H1 (cell line): Measurements from ENCODE around the gene IL16. TPM values are rescaled to one million over a fixed set of nuclear protein-coding genes. Genes with fewer than 3 reads are reported as not detected.

ENCODE experiments used
- CTCF ChIA-PET: fragments of 300-600 bp; sonication (Branson Sonifier 250); formaldehyde crosslinking; loops from one replicate; lab custom pipeline; 2021; ENCODE audit not compliant: partially characterized antibody; lab: Charles Lee
- POLR2A ChIA-PET: fragments of 300-600 bp; sonication (Branson Sonifier 250); formaldehyde crosslinking; loops from one replicate; lab custom pipeline; 2021; ENCODE audit warnings: inconsistent platforms; ENCODE audit not compliant: partially characterized antibody; lab: Charles Lee
- DNase-seq, 2 experiments: peaks; one replicate each; pipeline versions ENCODE4 v3.0.0 to v3.0.0-alpha.2; 2010 to 2022; ENCODE audit warnings: low spot score in 2 of 2, low read depth in 1 of 2, mixed read lengths in 1 of 2
- FAIRE-seq: peaks from 2 replicates; lab custom pipeline; 2011; peaks lifted over from hg19 to GRCh38; lab: Jason Lieb, UNC
- H2AFZ ChIP-seq: 2 replicates; pipeline ENCODE4 v1.8.1; 2012; ENCODE audit warnings: low read length, inconsistent platforms
- H2AK5ac ChIP-seq: 2 replicates; pipeline ENCODE4 v1.6.1; 2013; ENCODE audit warnings: low read depth, low read length
- H2BK120ac ChIP-seq: replicated peaks from 2 replicates; pipeline ENCODE3; 2013; ENCODE audit warnings: low read depth, low read length, inconsistent platforms
- H2BK12ac ChIP-seq: 2 replicates; pipeline ENCODE4 v1.6.1; 2013; ENCODE audit warnings: low read depth, low read length
- H2BK15ac ChIP-seq: 2 replicates; pipeline ENCODE4 v1.6.1; 2013; ENCODE audit warnings: low read length
- H2BK20ac ChIP-seq: 2 replicates; pipeline ENCODE4 v1.6.1; 2013; ENCODE audit warnings: low read length
- H2BK5ac ChIP-seq: 2 replicates; pipeline ENCODE4 v1.6.1; 2013; ENCODE audit warnings: low read depth, low read length
- H3K14ac ChIP-seq: 2 replicates; pipeline ENCODE4 v1.6.1; 2013; ENCODE audit warnings: inconsistent platforms; ENCODE audit not compliant: insufficient read length
- H3K18ac ChIP-seq: 2 replicates; pipeline ENCODE4 v1.6.1; 2013; ENCODE audit warnings: low read length; ENCODE audit errors: extremely low read depth
- H3K23ac ChIP-seq: 2 replicates; pipeline ENCODE4 v1.6.1; 2013; ENCODE audit warnings: inconsistent platforms; ENCODE audit not compliant: insufficient read length
- H3K23me2 ChIP-seq: 2 replicates; pipeline ENCODE4 v1.6.1; 2013; ENCODE audit warnings: low read depth, low read length
- H3K27ac ChIP-seq: 2 replicates; pipeline ENCODE4 v1.6.1; 2011; ENCODE audit warnings: low read depth, low read length, inconsistent platforms
- H3K27me3 ChIP-seq, 4 experiments: replicated peaks in 1 of 4; 1 replicate in 1 of 4; 2 replicates in 3 of 4; pipeline versions ENCODE4 v1.6.1 to v1.8.1; 2011 to 2013; ENCODE audit warnings: low read length in 3 of 4, mild to moderate bottlenecking in 3 of 4, inconsistent platforms in 2 of 4, mixed read lengths in 2 of 4, moderate library complexity in 1 of 4; ENCODE audit not compliant: control insufficient read depth in 3 of 4, insufficient read depth in 3 of 4; ENCODE audit errors: extremely low read depth in 1 of 4
- H3K36me3 ChIP-seq, 4 experiments: 2 replicates each; pipeline versions ENCODE4 v1.6.1 to v1.8.1; 2011 to 2013; ENCODE audit warnings: mild to moderate bottlenecking in 4 of 4, low read length in 3 of 4, moderate library complexity in 2 of 4, control low read depth in 1 of 4, inconsistent platforms in 1 of 4; ENCODE audit not compliant: insufficient read depth in 4 of 4, control insufficient read depth in 2 of 4
- H3K4ac ChIP-seq: replicated peaks from 2 replicates; pipeline ENCODE3; 2013; ENCODE audit warnings: low read length, low read depth, mixed read lengths, inconsistent platforms; ENCODE audit not compliant: insufficient read length
- H3K4me1 ChIP-seq, 4 experiments: replicated peaks in 1 of 4; 1 replicate in 1 of 4; 2 replicates in 3 of 4; pipeline versions ENCODE4 v1.6.1 to v1.8.1; 2011 to 2013; ENCODE audit warnings: low read length in 3 of 4, inconsistent platforms in 2 of 4, mixed read lengths in 1 of 4; ENCODE audit not compliant: insufficient read depth in 4 of 4, control insufficient read depth in 3 of 4
- H3K4me2 ChIP-seq, 2 experiments: 2 replicates each; pipeline versions ENCODE4 v1.6.1 to v1.8.1; 2011 to 2013; ENCODE audit warnings: low read depth in 2 of 2, low read length in 2 of 2, control low read depth in 1 of 2, inconsistent platforms in 1 of 2, mild to moderate bottlenecking in 1 of 2; ENCODE audit not compliant: insufficient read depth in 1 of 2
- H3K4me3 ChIP-seq, 4 experiments: fragments of 200-600, 300-600 bp in 1 of 4; sonication (generic), shearing (Covaris generic), sonication (Bioruptor Twin) in 1 of 4; 2 replicates each; pipeline versions ENCODE4 v1.5.1 to v1.8.1; 2011 to 2016; ENCODE audit warnings: low read length in 4 of 4, low read depth in 3 of 4, control low read depth in 2 of 4, inconsistent platforms in 2 of 4, mild to moderate bottlenecking in 2 of 4, mixed read lengths in 1 of 4, moderate library complexity in 1 of 4; ENCODE audit not compliant: insufficient read depth in 2 of 4; ENCODE audit errors: extremely low read depth in 1 of 4
- H3K56ac ChIP-seq: replicated peaks from 2 replicates; pipeline ENCODE3; 2013; ENCODE audit warnings: low read depth, mild to moderate bottlenecking, mixed read lengths, low read length, inconsistent platforms; ENCODE audit not compliant: insufficient read length
- H3K79me1 ChIP-seq: 2 replicates; pipeline ENCODE4 v1.6.1; 2013; ENCODE audit warnings: low read depth, low read length, control low read depth
- H3K79me2 ChIP-seq, 2 experiments: 2 replicates each; pipeline versions ENCODE4 v1.6.1 to v1.8.1; 2012 to 2013; ENCODE audit warnings: low read length in 2 of 2, mild to moderate bottlenecking in 2 of 2, inconsistent platforms in 1 of 2; ENCODE audit not compliant: insufficient read depth in 2 of 2, control insufficient read depth in 1 of 2
- H3K9ac ChIP-seq, 4 experiments: replicated peaks in 1 of 4; 1 replicate in 1 of 4; 2 replicates in 3 of 4; pipeline versions ENCODE4 v1.6.1 to v1.8.1; 2011 to 2013; ENCODE audit warnings: low read depth in 3 of 4, low read length in 3 of 4, control low read depth in 2 of 4, mild to moderate bottlenecking in 2 of 4, moderate library complexity in 2 of 4, inconsistent platforms in 1 of 4; ENCODE audit errors: extremely low read depth in 1 of 4
- H3K9me3 ChIP-seq, 2 experiments: 2 replicates each; pipeline versions ENCODE4 v1.6.1 to v1.8.1; 2012 to 2013; ENCODE audit warnings: mild to moderate bottlenecking in 2 of 2, moderate library complexity in 2 of 2, control low read depth in 1 of 2, inconsistent platforms in 1 of 2, low read depth in 1 of 2, low read length in 1 of 2, mixed read lengths in 1 of 2; ENCODE audit not compliant: insufficient read depth in 2 of 2
- H4K20me1 ChIP-seq, 2 experiments: replicated peaks in 1 of 2; 2 replicates each; pipeline versions ENCODE3 to v1.8.1; 2011 to 2013; ENCODE audit warnings: inconsistent platforms in 2 of 2, low read length in 2 of 2, mild to moderate bottlenecking in 1 of 2; ENCODE audit not compliant: insufficient read depth in 2 of 2, control insufficient read depth in 1 of 2
- H4K5ac ChIP-seq: 2 replicates; pipeline ENCODE4 v1.6.1; 2013; ENCODE audit warnings: low read length, low read depth, mixed read lengths, inconsistent platforms; ENCODE audit not compliant: insufficient read length
- H4K8ac ChIP-seq: 2 replicates; pipeline ENCODE4 v1.8.0; 2013; ENCODE audit warnings: mild to moderate bottlenecking, moderate library complexity, low read length, inconsistent platforms; ENCODE audit not compliant: insufficient read depth; ENCODE audit errors: extremely low read depth
- H4K91ac ChIP-seq: replicated peaks from 2 replicates; pipeline ENCODE3; 2013; ENCODE audit warnings: low read length, mixed read lengths, inconsistent platforms; ENCODE audit not compliant: insufficient read length
- ATF2 ChIP-seq: IDR thresholded peaks from 2 replicates; pipeline ENCODE4 v1.6.1; 2012; ENCODE audit warnings: low read length, inconsistent platforms
- BACH1 ChIP-seq: IDR thresholded peaks from 2 replicates; pipeline ENCODE4 v1.6.1; 2012; ENCODE audit warnings: low read length, improper control_type of control experiment
- CBX8 ChIP-seq: fragments of 300-800, 300-1000 bp; sonication (generic); IDR thresholded peaks from 2 replicates; pipeline ENCODE4 v1.7.1; 2016; ENCODE audit warnings: low read depth, low read length, borderline replicate concordance
- CREB1 ChIP-seq: IDR thresholded peaks from 2 replicates; pipeline ENCODE4 v1.6.1; 2012; ENCODE audit warnings: inconsistent platforms
- EP300 ChIP-seq, 2 experiments: IDR thresholded peaks; 1 replicate in 1 of 2; 2 replicates in 1 of 2; pipeline ENCODE4 v1.6.1; 2011 to 2012; ENCODE audit warnings: low read depth in 2 of 2, low read length in 2 of 2, mild to moderate bottlenecking in 2 of 2, borderline replicate concordance in 1 of 2, inconsistent platforms in 1 of 2, moderate library complexity in 1 of 2
- GABPA ChIP-seq: IDR thresholded peaks from 2 replicates; pipeline ENCODE4 v1.6.1; 2011; ENCODE audit warnings: mild to moderate bottlenecking, low read length, moderate library complexity, borderline replicate concordance; ENCODE audit not compliant: insufficient read depth
- RAD21 ChIP-seq, 2 experiments: IDR thresholded peaks in 1 of 2; conservative IDR thresholded peaks in 1 of 2; 2 replicates each; pipeline ENCODE4 v1.6.1; 2011; ENCODE audit warnings: low read depth in 2 of 2, low read length in 2 of 2, improper control_type of control experiment in 1 of 2, inconsistent platforms in 1 of 2, mild to moderate bottlenecking in 1 of 2, moderate library complexity in 1 of 2
- RXRA ChIP-seq: IDR thresholded peaks from 2 replicates; pipeline ENCODE4 v1.6.1; 2011; ENCODE audit warnings: low read depth, mild to moderate bottlenecking, low read length, moderate library complexity; ENCODE audit not compliant: insufficient read depth
- SAP30 ChIP-seq: fragments of 300-600 bp; sonication (generic); IDR thresholded peaks from 2 replicates; pipeline ENCODE4 v1.7.1; 2012; ENCODE audit warnings: low read length, moderate library complexity, mild to moderate bottlenecking, inconsistent platforms; ENCODE audit not compliant: insufficient read depth, insufficient replicate concordance
- SIRT6 ChIP-seq: IDR thresholded peaks from one replicate; pipeline ENCODE4 v1.7.1; 2012; ENCODE audit warnings: low read length, inconsistent platforms
- SP1 ChIP-seq: IDR thresholded peaks from 2 replicates; pipeline ENCODE4 v1.6.1; 2011; ENCODE audit warnings: low read depth, low read length
- SUZ12 ChIP-seq: fragments of 200-600 bp; sonication (generic); IDR thresholded peaks from 2 replicates; pipeline ENCODE4 v1.6.1; 2012; ENCODE audit warnings: mild to moderate bottlenecking, inconsistent platforms, low read length, moderate library complexity, mixed read lengths
- WGBS, 2 experiments: shearing (Covaris generic) in 1 of 2; methylation state at CpG; one replicate each; pipeline versions ENCODE4 v1.1.6 to v1.1.7; 2013 to 2015; ENCODE audit warnings: low lambda C conversion rate in 2 of 2, mixed read lengths in 2 of 2, inconsistent platforms in 1 of 2, low coverage in 1 of 2, missing lambda C conversion rate in 1 of 2; ENCODE audit not compliant: insufficient replicate concordance in 2 of 2, insufficient coverage in 1 of 2, insufficient read length in 1 of 2; ENCODE audit errors: extremely low coverage in 1 of 2, missing lambda C conversion rate in 1 of 2; 5-methylcytosine and 5-hydroxymethylcytosine counted together
- polyA plus RNA-seq, 7 experiments: library from polyadenylated mRNA; depleted of rRNA in 3 of 7; stranded (reverse) in 5 of 7; unstranded in 2 of 7; fragments of >200 nt in 5 of 7; fragments of 200-250 nt in 2 of 7; gene quantifications; 1 replicate in 5 of 7; 2 replicates in 1 of 7; 4 replicates in 1 of 7; pipeline versions ENCODE4 v1.2.1 to v1.2.3, GENCODE V29; 2011 to 2013; ENCODE audit warnings: missing spikeins in 2 of 7, mixed read lengths in 2 of 7
- total RNA-seq: library from RNA; stranded (reverse); fragmentation: NEBNext Ultra II Directional; extraction: Animal tissue kit (Norgen Biotek cat#: 25700); gene quantifications from 2 replicates; pipeline ENCODE4 v1.2.1, GENCODE V29; 2021

The IL16 gene
- total and polyA plus RNA-seq, 2 of the 8 experiments (the other 6 are each of a cell fraction or from before 2014, with no cell fraction given): 0.03 to 0.09 TPM

DNA sequence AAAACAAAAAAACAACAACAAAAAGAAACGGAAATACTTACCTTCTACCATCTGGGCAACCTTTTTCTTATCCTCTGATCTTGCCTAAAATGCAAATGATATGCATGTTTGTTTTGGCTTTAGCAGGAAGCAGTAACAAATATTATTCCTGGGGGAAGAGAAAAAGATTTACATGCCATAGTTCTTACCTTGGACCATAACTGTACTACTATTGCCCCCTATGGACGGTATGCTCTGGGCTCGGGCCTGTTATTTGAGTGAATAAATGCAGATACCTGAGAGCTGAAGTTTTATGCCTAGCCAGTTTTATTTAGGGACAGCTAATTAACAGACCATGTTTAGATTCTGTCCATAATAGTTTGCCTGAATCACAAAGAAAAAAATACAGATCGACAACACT is 139.9 kb downstream of the IL16 start:
- FAIRE-seq (no peak), DNase-seq (peak in 1 of 2 experiments; percentile 32)
- Histone ChIP-seq H3K4me1 (peaks cover 0 to 2% (median 0%) of the 10 kb centered on the region in 4 experiments; a peak in 1 of 7 replicates), H3K9me3 (no peaks in the 10 kb centered on the region), H3K23me2 (no peaks in the 10 kb centered on the region), H3K79me1 (no peaks in the 10 kb centered on the region), H2AFZ (no peak overlapping the region), H3K14ac (no peak overlapping the region), H3K4me3 (no peak overlapping the region), H4K8ac (no peak overlapping the region), H4K20me1 (no peaks in the 10 kb centered on the region), H2BK20ac (no peak overlapping the region), H3K9ac (no peak overlapping the region), H2AK5ac (no peak overlapping the region), H4K5ac (no peak overlapping the region), H3K4ac (no peak overlapping the region), H3K18ac (no peak overlapping the region), H2BK120ac (no peak overlapping the region), H3K23ac (no peak overlapping the region), H3K27me3 (no peaks in the 10 kb centered on the region), H3K56ac (no peak overlapping the region), H3K79me2 (no peaks in the 10 kb centered on the region), H4K91ac (no peak overlapping the region), H3K4me2 (no peak overlapping the region), H2BK12ac (no peak overlapping the region), H3K36me3 (no peaks in the 10 kb centered on the region), H2BK15ac (no peak overlapping the region), H3K27ac (no peak overlapping the region), H2BK5ac (no peak overlapping the region)
- ChIA-PET CTCF (interaction anchor here (0.8 to 3.2 kb wide), 9 partner anchors 9 to 181 kb away, joined by 3 to 13 read pairs (median 3); no protein-coding TSS in a partner anchor), POLR2A (no interaction called here)
- 86% methylated on average over 4 of the region's 4 CpGs; no CpG with 5 or more reads in 1 of the 2 experiments for WGBS, 2 experiments
- TF ChIP-seq EP300 (IDR thresholded peaks at IDR 0.05; ENCODE audit: borderline replicate concordance in 1 of 2, low read depth in 2 of 2, low read length in 2 of 2) (no peak), RXRA (no peak), SAP30 (no peak), SP1 (no peak), BACH1 (no peak), ATF2 (no peak), SIRT6 (no peak), CBX8 (no peak), RAD21 (IDR thresholded peaks at IDR 0.05 in 1 of 2, conservative IDR thresholded peaks at IDR 0.05 in 1 of 2; ENCODE audit: low read depth in 2 of 2, low read length in 2 of 2) (peak in 1 of 2 experiments; percentile 35; a peak in 1 of 4 replicates), SUZ12 (no peak), GABPA (no peak), CREB1 (no peak)
